GM18861 (cell line): ENCODE results near the gene PRKG1.
"Not testable (repeated sequence)": the region's sequence is repeated elsewhere in the genome, so short reads cannot be mapped to it uniquely, and the experiment has no call there.

ENCODE experiments used
- ATAC-seq: cut with Tn5 transposase; IDR thresholded peaks from one replicate; pipeline ENCODE4 v1.9.1; 2021; ENCODE audit not compliant: unreplicated experiment

PRKG1 gene

GRCh38 chr10:51569467-51569866 is 495.2 kb downstream of the PRKG1 start:
- ATAC-seq = no peak

DNA sequence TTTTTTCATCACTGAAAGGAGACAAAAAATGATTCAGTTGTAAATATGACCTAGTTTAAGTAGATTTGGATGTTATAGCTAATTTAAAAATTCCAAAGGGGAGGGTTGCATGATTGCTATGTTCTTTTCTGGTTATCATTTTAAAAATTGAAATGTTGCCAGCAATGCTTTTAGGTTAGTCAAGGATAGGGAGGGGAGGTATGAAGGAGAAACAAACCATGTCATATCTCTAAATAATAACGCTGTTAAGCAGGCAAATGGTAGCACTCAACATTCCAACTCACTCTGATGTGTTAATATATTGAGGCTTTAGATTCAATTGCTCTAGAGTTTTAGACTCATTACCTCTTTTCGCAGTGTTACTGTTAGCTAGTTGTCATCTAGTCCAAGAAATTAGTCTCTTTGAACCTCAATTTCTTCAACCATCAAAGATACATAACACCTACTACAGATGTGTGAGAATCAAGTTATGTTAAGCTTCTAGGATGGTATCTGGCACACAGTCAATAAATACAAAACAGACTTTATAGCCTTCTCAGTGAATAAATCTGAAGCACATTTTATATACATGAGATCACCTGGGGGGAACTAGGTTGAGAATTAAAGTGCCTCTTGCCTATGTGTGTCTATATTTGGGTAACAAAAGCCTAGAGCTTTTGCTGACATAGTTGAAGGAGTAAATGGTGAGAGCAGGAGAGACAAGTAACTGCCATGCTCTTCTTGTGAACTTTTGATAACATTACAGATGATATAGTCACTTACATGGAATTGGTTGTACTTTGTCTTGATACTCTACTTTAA is 500.2 kb downstream of the PRKG1 start:
- no peak for ATAC-seq

DNA sequence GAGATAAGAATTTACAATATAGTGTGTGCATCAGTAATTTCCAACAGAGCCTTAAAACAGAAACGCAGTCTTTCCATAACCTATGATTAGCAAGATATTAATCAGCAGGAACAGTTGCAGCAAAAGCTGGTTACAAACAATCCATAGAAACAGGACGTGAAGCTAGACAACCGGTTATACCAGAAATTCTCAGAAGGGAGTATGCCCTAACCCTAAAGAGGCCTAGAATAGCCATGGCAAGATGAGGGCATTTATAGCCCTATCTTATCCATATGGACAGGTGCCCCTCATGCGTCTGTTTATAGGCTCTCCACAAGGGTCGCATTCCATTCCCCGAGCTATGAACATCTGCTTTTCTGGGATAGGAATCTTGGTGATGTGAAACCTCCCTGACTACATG is 506.9 kb downstream of the PRKG1 start:
- ATAC-seq = not testable (repeated sequence)

GRCh38 chr10:51583976-51584375 is 509.7 kb downstream of the PRKG1 start:
- ATAC-seq = no peak

DNA sequence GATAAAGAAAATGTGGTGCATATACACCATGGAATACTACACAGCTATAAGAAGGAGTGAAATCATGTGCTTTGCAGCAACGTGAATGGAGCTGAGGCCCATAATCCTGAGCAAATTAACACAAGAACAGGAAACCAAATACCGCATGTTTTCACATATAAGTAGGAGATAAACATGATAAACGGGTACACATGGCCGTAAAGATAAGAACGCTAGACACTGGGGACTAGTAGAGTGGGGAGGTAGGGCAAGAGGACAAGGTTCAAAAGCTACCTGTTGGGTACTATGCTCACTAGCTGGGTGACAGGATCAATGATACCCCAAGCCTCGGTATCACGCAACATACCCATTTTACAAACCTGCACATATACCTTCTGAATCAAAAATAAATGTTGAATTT is 511.5 kb downstream of the PRKG1 start:
- ATAC-seq = no peak

DNA sequence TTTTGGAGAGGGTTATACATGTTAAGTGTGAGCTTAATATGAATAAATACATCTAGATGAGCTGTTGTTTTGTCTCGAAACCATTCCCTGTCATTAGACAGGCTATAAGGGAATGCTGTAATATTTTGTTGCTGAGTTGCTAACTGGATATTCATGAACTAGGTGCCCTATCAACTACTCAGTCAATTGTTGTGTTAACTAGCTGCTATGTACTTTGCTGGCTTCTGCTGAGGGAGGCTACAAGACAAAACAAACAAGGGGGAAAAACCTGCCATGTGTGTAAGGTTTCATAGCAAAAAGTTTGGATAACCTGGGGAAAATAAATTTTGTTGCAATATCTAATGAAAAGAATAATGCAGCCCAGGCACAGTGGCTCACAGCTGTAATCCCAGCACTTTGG is 514.7 kb downstream of the PRKG1 start:
- ATAC-seq = no peak

GRCh38 chr10:51590818-51591217 is 516.5 kb downstream of the PRKG1 start:
- no peak for ATAC-seq

DNA sequence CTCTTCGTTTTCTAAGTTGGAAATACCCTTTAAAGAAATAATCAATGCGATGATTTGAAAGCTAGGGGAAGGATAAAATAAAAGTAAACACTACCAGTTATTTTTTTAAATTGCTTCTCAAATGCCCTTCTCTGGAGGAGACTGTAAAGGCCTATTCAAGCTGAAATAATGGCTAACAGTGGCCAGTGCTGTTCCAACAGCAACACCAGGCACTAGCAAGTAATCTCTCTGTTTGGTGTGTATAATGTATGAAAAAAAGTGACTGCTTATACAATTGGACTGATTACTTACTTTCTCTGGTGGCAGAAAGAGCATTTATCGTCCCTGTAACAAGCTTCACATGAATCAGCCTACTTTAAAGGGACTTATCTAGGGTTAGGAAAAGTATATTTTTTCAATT is 522.4 kb downstream of the PRKG1 start:
- ATAC-seq = no peak

DNA sequence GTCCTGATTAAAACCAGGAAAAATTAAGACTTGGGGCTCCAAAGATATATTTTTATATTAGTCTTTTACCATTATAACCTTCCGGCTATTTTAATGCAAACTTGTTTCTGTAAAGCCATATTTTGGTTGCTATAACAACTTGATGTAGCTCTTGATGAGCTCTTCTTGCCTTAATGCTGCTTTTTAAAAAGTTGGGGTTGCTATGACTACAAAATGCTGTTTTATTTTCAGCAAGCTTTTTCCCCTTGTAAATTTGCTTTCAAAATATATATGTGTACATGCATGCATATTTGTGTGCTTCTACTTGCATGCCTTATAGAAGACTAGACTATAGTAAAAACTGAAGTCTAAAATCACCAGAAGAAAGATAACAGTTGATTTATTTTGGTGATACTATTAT is 525.4 kb downstream of the PRKG1 start:
- no peak for ATAC-seq

GRCh38 chr10:51602326-51602725 is 528.0 kb downstream of the PRKG1 start:
- no peak for ATAC-seq

GRCh38 chr10:51604579-51604978 is 530.3 kb downstream of the PRKG1 start:
- no peak for ATAC-seq

DNA sequence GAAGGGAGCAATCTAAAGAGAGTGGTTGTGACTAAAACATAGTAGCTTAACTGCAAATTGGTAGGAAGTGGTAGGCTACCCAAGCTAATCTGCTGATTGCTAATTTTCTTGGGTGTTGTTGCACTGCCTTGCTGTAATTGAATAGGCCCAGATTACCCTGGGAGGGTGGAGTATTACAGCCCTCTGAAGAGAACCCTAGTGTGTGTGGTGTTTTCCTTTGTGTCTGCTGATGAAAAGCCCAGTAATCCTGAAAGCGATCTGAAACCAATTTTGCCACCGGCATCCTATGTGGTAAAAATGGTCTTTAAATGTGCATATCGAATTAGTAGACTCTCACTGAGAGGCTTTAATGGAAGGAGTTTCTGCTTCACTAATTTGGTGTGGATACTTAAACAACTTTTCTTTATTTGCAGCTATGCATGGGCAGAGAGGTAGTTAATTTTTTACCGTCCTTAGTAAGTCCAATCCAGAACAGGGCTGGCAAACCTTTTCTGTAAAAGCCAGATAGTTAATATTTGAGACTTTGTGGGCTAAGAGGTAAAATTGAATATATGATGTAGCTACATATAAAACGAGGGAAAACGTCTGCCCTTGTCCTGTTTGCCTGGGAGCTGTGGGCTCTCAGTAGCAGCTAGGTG is 532.7 kb downstream of the PRKG1 start:
- no peak for ATAC-seq

DNA sequence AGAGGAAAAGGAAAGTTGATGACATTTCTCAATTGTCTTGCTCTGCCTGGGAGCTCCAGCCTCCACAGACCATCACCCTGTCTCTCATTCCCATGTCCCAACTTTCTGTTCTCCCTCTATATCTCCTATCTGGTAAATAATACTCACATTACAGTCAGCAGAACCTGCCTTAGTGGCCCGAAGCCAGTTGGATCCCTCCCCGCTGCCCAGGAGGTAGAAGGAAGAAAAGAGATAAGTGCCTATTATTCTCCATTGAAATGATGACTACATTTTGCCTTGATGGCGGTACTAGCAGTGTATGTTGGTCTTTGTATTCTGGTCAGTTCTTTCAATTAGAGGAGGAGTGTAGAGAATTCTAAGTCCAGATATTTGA is 533.2 kb downstream of the PRKG1 start:
- ATAC-seq = no peak

DNA sequence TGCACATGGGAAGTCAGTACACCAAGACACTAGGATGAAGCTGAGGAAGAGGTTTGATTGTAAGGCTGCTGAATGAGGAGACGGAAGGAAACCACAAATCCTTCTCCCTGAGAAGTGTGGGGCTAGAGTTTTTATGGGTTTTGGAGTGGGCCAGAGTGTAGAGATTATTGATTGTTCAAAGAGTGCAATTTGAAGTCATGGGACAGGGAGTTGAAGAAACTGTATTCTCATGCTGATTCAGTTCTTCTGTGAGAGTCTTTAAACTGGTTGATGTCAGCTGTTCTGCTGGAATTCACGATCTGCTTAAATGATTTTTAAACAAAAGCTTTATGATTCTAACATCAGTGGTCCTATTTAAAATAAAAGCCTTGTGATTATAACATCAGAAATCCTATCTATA is 533.9 kb downstream of the PRKG1 start:
- ATAC-seq = no peak

DNA sequence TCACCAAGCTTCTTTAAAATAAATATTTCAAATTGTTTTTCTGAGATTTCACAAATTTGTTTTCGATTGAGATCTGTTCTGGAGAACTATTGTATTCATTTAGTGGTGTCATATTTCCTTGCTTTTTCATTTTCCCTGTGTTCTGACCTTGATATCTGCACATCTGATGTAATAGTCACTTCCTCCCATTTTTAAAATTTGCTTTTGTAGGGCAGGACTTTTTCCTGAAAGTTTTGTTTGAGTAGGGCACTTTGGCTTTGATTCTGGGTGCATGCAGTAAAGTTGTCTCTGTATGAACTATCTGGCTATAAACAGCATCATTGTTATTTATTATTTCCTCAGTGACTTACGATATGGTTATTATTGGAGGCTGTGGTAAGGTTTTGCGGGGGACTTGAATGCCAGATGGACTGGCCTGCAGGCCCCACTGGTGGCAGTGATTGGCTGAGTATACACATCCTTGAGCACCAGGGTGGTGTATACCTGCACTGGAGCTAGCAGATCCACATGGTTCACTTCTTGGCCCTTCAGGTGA is 541.5 kb downstream of the PRKG1 start:
- no peak for ATAC-seq

DNA sequence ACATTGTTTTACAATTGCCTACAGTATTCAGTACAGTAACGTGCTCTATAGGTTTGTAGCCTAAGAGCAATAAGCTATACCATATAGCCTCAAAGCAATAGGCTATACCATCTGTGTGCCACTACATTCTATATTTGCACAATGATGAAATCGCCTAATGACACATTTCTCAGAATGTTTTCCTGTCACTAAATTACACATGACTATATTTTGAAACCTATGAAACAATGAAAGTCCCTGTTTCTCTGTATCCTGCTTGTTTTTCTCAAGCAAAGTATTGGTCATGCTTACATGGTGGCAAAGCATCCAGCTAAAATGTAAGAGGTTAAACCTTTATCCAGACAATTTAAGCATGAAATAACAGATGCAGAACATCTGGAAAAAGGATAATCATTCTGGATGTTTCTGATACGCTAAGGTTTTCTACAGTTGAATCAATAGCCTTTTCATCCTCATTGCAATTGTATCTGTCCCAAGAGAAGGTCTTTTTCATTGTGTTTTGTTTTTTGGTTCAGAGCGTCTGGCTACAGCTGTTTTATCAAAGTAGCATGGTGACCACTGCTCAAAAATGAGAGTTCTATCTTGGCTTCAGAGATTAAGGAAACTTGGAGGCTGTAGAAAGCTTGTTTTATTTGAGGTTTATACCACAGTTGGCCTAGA is 543.4 kb downstream of the PRKG1 start:
- ATAC-seq = peak; percentile 19

GRCh38 chr10:51619365-51619764 is 545.1 kb downstream of the PRKG1 start:
- peak; percentile 30 for ATAC-seq

DNA sequence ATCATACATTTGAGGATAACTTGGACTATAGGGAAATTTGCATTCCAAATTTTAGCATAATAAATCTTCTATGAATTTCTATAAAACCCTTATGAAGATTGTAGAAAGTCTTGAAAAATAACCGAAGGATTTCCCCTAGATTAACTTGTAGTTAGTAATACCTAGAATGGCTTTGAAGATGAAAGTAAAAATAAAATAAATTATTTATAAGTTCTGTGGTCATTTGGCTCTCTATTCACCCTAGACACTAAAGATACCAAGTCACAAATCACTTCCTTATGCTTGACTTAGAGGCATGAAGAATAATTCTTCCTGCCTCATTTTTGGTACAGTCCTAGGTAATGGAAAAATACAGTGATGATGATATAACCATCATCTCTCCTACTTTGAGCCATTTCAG is 545.8 kb downstream of the PRKG1 start:
- ATAC-seq = peak; percentile 79

- no peak for ATAC-seq
Observed at GRCh38 chr10:51624013-51624412, 549.7 kb downstream of the PRKG1 start.

DNA sequence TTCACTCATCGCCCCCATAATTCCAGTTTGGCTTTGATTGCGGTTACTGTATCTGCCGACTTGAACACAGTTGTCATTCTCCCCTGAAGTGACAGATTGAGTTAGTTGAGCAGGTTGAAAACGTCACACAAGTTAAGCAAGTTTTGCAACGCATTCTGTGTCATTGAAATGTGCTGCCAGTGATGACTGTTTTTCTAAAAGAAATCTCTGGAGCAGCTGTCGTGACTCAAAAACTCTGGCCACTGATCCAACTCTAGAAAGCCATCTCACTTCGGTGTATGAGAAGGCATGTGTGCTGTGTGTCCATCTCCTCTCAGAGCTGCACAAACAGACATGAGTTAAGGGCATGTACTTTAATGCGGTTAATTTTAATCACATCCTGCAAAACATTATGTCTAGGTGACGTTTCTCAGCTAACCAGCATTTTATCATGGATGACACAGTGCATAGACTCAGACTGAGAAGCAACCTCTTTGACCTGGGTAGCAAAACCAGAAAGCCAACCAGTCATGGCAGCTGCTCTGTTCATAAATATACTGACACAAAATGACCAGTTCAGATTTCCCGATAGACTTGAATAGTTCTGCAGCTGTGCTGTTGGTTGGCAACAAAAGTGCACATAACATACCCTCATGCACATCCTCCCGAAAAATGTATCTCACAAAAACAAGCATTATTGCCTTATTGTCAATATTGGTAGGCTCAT is 555.8 kb downstream of the PRKG1 start:
- ATAC-seq = no peak

DNA sequence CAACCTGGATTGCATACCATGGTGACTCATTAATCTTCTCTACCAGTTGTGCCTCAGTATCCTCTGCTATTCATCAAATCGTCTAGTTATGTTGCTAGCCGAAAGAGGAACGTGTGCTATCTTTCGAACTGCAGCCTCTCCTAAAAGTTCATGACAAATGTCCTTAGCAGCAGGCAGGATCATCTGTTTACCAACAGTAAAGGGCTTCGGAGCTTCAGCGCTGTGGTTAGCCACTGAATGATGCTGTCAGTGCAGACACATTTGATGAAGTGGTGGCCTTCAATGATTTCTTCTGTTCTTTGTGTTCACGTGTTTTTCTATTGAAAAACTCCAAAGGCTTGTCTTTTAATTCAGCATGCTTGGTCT is 556.3 kb downstream of the PRKG1 start:
- ATAC-seq = no peak
